Ovary (tissue), 9 donors: Measurements from ENCODE around the gene B3GALNT1. TPM values are rescaled to one million over a fixed set of nuclear protein-coding genes. Genes with fewer than 3 reads are reported as not detected.

ENCODE experiments used
- DNase-seq, 5 donors: peaks; one replicate each; pipeline ENCODE4 v3.0.0-alpha.2; 2019 to 2020
- H3K27ac ChIP-seq, 2 donors: fragments of 200-600 bp; one replicate each; pipeline versions ENCODE4 v1.5.1 to v1.8.0; 2019 to 2022
- H3K27me3 ChIP-seq: fragments of 200-600 bp; one replicate; pipeline ENCODE4 v1.8.0; 2022
- H3K36me3 ChIP-seq: fragments of 200-600 bp; sonication (generic); one replicate; pipeline ENCODE4 v1.5.1; 2019
- H3K4me1 ChIP-seq: one replicate; pipeline ENCODE4 v1.8.1; 2013; ENCODE audit warnings: mild to moderate bottlenecking, moderate library complexity; ENCODE audit not compliant: insufficient read depth
- H3K4me3 ChIP-seq: fragments of 200-600 bp; sonication (generic); one replicate; pipeline ENCODE4 v1.5.1; 2017
- H3K9me3 ChIP-seq, 2 donors: fragments of 200-600 bp in 1 of 2; sonication (generic) in 1 of 2; one replicate each; pipeline versions ENCODE4 v1.5.1 to v1.8.1; 2013 to 2019; ENCODE audit warnings: mild to moderate bottlenecking in 1 of 2, moderate library complexity in 1 of 2
- CTCF ChIP-seq, 3 donors: fragments of 450-650 bp in 2 of 3; fragments of 200-600 bp in 1 of 3; IDR thresholded peaks; one replicate each; pipeline versions ENCODE4 v1.5.1 to v1.8.0; 2016 to 2022; ENCODE audit warnings: antibody characterized with exemption in 3 of 3, mild to moderate bottlenecking in 1 of 3
- EP300 ChIP-seq: sonication (generic); formaldehyde crosslinking; IDR thresholded peaks from one replicate; pipeline ENCODE4 v1.6.1; 2017; ENCODE audit warnings: antibody characterized with exemption
- POLR2A ChIP-seq: fragments of 450-650 bp; IDR thresholded peaks from one replicate; pipeline ENCODE4 v1.6.1; 2017; ENCODE audit warnings: antibody characterized with exemption, mild to moderate bottlenecking, moderate library complexity
- WGBS, 3 donors: extraction: QIAGEN DNeasy Blood & Tissue Kit in 1 of 3; methylation state at CpG; one replicate each; pipeline versions ENCODE4 v1.1.5 to v1.1.7; 2013 to 2017; 5-methylcytosine and 5-hydroxymethylcytosine counted together
- intact Hi-C, 4 donors: fragments of 100-400 bp; cut with DNase I; formaldehyde crosslinking; loops; one replicate each; pipeline versions ENCODE4 v1.11.0 to v1.15.1; 2022 to 2023
- polyA plus RNA-seq, 2 donors: library from polyadenylated mRNA; stranded (reverse); fragments of 200-250 nt in 1 of 2; fragments of 350-450 nt in 1 of 2; fragmentation: Illumina TruSeq in 1 of 2; extraction: RNeasy Lipid Tissue Mini Kit (QIAGEN cat#74804) in 1 of 2; gene quantifications; one replicate each; pipeline ENCODE4 v1.2.3, GENCODE V29; 2013 to 2014
- total RNA-seq, 7 donors: library from RNA; depleted of rRNA in 2 of 7; stranded (reverse); fragments of >200 nt in 2 of 7; fragmentation: NEBNext Ultra II Directional in 3 of 7; extraction: Animal tissue kit (Norgen Biotek cat#: 25700) in 3 of 7; gene quantifications; one replicate each; pipeline versions ENCODE4 v1.1.0 to v1.2.4, GENCODE V29; 2016 to 2023
- donor health status: DM: no; HTN: no; CAD: no; lungs with moderate emphysema.
- donor health status: DM: no; HTN: no; CAD: no.
- donor health status: Bipolar disorder and iron deficiency.
- donor health status: DM: yes; HTN: yes; CAD: no.
- donor health status: DM: no; HTN: no; CAD: no.
- donor health status: DM: yes; HTN: yes; CAD: no.

The B3GALNT1 gene
- total and polyA plus RNA-seq, 9 donors: 6.4 to 31.0 (median 18.2) TPM

GRCh38 chr3:161137260-161137659 is 32.1 kb upstream of the B3GALNT1 start:
- no peak overlapping the region for H3K27ac ChIP-seq
- WGBS, 3 donors: 83 to 88% (median 84%) methylated on average over 2 of the region's 2 CpGs
- no peaks in the 10 kb centered on the region for H3K36me3 ChIP-seq
- DNase-seq: no peak
- H3K4me1 ChIP-seq: no peaks in the 10 kb centered on the region
- TF ChIP-seq CTCF (IDR thresholded peaks at IDR 0.05) (no peak), POLR2A (no peak), EP300 (no peak)
- H3K9me3 ChIP-seq: no peaks in the 10 kb centered on the region
- H3K4me3 ChIP-seq: no peak overlapping the region
- no peaks in the 10 kb centered on the region for H3K27me3 ChIP-seq
- intact Hi-C loops: no loop called here

- Histone ChIP-seq H3K4me3 (no peak overlapping the region), H3K27ac (no peak overlapping the region), H3K9me3 (no peaks in the 10 kb centered on the region), H3K36me3 (no peaks in the 10 kb centered on the region), H3K4me1 (no peaks in the 10 kb centered on the region), H3K27me3 (no peaks in the 10 kb centered on the region)
- DNase-seq: no peak
- intact Hi-C loops: no loop called here
- TF ChIP-seq POLR2A (no peak), CTCF (IDR thresholded peaks at IDR 0.05) (no peak)
- WGBS, 3 donors: 95 to 100% (median 100%) methylated on average over 1 of the region's 1 CpG
Observed at GRCh38 chr3:161132391-161132790, 27.2 kb upstream of the B3GALNT1 start.

GRCh38 chr3:161126495-161126894 is 21.3 kb upstream of the B3GALNT1 start:
- no peak for DNase-seq
- no peaks in the 10 kb centered on the region for H3K36me3 ChIP-seq
- WGBS, 3 donors: 46 to 59% (median 53%) methylated on average over 2 of the region's 2 CpGs
- H3K4me1 ChIP-seq: no peaks in the 10 kb centered on the region
- no peak overlapping the region for H3K27ac ChIP-seq
- peaks cover 4% of the 10 kb centered on the region for H3K27me3 ChIP-seq
- peaks cover 0 to 4% of the 10 kb centered on the region in 2 donors for H3K9me3 ChIP-seq
- intact Hi-C loops: no loop called here
- TF ChIP-seq CTCF (IDR thresholded peaks at IDR 0.05) (no peak), EP300 (no peak), POLR2A (no peak)
- no peak overlapping the region for H3K4me3 ChIP-seq

- no peak for DNase-seq
- intact Hi-C loops: no loop called here
- H3K27ac ChIP-seq: no peak overlapping the region
- TF ChIP-seq POLR2A (no peak), CTCF (IDR thresholded peaks at IDR 0.05) (no peak)
- no peak overlapping the region for H3K4me3 ChIP-seq
- peaks cover 0 to 4% of the 10 kb centered on the region in 2 donors for H3K9me3 ChIP-seq
- H3K4me1 ChIP-seq: no peaks in the 10 kb centered on the region
- no peaks in the 10 kb centered on the region for H3K27me3 ChIP-seq
- WGBS, 3 donors: 85 to 90% (median 87%) methylated on average over 3 of the region's 3 CpGs
- H3K36me3 ChIP-seq: no peaks in the 10 kb centered on the region
Observed at GRCh38 chr3:161117646-161118045, 12.5 kb upstream of the B3GALNT1 start.

GRCh38 chr3:161108840-161109239 is 3.7 kb upstream of the B3GALNT1 start:
- Histone ChIP-seq H3K27ac (no peak overlapping the region), H3K36me3 (no peaks in the 10 kb centered on the region), H3K4me1 (peaks cover 7% of the 10 kb centered on the region), H3K9me3 (no peaks in the 10 kb centered on the region), H3K27me3 (no peaks in the 10 kb centered on the region), H3K4me3 (no peak overlapping the region)
- WGBS, 3 donors: 95 to 100% (median 95%) methylated on average over 1 of the region's 1 CpG
- DNase-seq: no peak
- TF ChIP-seq POLR2A (no peak), EP300 (no peak), CTCF (IDR thresholded peaks at IDR 0.05) (no peak)
- intact Hi-C loops: no loop called here
